TTC549 (cell line): ENCODE data around the gene SERHL2.
"Not testable (repeated sequence)": the region's sequence is repeated elsewhere in the genome, so short reads cannot be mapped to it uniquely, and the experiment has no call there.

Experiments used
- FAIRE-seq: peaks from 2 replicates; lab custom pipeline; 2012; peaks lifted over from hg19 to GRCh38; lab: Jason Lieb, UNC

Gene SERHL2

DNA sequence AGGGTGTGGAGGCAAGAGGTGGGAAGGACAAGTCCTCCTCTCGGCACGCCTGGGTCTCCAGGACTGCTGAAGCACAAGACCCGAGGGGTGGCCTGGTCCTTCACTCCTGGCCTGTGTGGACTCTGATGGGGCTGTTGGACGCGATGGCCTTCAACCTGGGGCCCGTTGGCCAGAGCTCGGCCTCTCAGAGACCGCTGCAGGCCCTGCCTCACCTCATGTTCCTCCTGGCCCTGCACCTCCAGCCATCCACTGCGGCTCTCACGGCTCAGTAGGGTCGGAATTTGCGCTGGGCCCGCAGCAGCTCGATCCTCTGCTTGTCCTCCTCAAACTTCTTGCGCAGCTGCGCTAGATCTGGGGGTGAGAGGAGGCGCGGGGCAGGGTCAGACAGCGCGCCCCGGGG is 20.7 kb downstream of the SERHL2 start:
- not testable (repeated sequence) for FAIRE-seq

DNA sequence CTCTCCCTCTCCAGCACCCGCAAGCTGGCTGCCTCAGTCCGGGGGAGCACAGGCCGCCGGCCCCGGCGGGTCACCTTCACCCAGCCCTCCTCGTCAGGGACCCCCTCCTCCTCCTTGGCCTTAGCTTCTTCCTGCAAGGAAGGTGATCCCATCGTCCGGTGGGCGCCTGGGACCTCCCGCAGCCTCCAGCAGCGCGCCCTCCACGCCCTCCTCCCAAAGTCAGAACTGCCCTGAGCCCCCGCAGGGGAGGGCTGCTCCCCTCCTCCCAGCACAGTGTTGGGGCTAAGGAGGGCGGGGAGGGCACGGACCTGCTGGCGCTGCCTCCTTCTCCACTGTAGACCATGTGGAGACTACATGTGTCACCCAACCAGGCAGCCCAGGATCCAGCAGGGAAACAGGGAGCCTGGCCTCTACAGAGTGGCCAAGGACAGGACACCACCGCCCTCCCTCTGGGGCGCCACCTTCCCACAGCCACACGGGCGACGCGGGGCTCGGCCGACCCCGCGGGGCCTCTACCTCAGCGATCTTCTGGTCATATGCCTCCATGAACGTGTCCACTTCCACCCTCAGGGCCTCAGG is 22.3 kb downstream of the SERHL2 start:
- not testable (repeated sequence) for FAIRE-seq

DNA sequence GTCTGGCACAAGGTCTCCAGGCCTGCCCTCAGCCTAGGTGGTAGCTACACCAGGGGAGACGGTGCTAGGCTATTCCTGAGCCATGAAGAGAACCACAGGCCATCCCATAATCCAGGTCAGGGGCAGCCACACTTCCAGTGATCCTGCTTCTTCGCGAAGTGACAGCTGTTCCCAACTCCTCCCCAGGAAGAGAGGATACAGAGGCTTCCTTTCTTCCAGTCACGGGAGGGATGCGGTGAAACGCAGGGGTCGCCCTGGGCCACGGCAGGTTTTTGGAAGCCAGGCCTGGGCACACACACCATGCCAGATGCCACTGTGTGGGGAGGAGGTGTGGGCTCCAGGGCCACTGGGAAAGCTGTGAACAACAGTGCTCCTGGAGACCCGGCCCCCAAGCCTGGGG is 23.4 kb downstream of the SERHL2 start:
- not testable (repeated sequence) for FAIRE-seq

DNA sequence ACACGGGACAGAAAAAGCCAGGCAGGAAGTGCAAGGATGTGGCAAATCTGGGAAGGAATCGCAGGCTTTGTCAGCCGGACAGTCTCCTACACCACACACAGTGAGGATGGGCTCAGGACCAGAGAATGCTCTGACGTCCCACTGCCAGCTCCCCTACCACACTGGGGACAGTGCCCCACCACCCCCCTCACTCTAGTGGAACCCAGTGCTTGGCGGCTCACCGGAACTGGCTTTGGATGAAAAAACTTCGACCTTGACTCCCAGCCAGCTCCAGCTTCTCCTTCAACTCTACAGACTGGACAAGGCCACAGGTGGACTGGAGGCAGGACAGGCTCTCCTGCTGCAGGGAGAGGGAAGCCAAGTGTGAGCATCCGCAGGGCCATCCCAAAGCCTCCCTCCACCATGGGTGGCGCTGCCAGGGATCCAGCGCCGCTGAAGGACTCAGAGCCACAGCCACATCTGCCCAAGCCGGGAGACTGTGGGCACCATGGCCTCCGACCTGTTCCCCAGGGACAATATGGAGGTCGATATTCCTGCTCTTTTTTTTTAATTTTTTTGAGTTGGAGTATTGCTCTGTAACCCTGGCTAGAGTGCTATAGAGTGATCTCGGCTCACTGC is 24.0 kb downstream of the SERHL2 start:
- no peak for FAIRE-seq

DNA sequence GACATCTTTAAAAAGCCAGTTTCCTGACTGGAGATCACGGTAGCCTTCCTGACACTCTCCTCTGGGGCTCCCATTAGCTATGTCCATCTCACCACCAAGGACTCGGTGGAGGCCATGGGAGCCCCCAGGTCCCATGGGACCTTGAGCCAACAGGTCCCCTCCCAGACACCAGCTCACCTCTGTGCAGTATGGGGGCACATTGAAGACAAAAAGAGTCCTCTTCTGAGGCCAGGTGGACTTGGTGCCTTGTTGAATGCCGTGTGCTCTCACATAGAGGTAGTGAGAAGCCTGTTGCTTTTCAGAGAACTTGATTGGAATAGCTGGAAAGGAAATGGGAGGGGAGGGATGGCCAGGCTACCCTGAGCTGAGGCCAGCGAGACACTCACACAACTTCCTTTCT is 26.3 kb downstream of the SERHL2 start:
- not testable (repeated sequence) for FAIRE-seq

DNA sequence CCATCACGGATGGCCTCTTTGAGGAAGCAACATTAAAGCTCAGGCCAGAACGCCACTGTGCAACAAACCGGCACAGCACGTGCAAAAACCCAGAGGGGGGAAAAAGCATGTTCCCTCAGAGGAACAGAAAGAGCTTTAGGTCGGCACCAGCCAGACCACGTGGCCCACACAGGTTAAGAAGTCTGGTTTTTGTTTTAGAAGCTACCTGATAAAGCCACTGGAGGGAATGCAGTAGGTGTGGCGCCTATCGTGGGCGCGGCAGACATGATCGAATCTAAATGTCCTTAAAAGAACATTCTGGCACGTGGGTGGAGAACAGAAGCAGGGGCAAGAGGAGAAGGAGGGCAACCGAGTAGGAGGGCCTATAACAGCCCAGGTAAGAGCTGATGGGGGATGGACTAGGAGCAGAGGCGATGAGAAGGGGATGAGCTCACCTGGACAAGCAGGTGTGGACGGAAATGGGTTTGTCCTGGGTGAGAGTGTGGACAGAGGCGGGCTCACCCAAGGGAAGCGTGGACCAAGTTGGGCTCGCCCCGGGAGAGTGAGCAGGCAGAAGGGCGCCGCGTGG is 27.5 kb downstream of the SERHL2 start:
- FAIRE-seq, result not testable (repeated sequence)

DNA sequence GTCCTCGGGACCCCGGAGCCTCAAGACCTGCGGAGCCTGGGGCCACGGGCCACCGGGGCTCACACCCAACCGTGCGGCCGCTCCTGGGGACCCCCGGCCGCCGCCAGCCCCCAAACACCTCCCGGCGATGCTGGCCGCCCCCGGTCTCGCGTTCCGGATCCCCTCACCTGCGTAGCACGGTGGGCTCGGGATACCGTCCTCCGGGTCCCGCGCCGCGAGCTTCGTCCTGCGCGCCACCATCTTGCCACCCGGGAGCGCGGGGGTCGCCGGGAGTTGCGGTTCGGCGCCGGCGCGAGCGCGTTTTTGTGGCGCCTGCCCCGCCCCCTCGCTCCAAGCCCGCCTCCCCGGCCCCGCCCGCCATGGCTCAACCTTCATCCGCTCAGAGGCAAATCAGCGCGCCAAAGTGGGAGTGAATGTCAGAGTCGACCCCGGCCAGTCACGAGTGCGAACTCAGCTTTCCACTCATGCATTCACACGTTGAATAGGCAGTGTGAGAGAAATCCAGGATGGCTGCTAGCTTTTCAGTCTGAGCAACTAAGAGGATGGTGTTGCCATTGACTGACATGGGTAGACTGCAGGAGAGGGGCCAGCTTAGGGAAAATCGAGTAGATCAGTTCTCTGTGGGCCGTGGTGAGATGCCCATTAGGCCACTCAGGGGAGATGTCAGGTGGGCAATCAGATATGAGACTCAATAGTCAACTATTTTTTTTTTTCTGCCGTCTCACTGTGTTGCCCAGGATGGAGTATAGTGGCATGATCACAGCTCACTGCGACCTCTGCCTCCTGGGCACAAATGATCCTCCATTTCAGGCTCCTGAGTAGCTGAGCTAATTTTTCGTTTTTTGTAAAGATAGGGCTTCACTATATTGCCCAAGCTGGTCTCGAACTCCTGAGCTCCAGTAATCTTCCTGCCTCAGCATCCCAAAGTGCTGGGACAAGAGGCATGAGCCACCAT is 28.3 kb downstream of the SERHL2 start:
- FAIRE-seq, result no peak

DNA sequence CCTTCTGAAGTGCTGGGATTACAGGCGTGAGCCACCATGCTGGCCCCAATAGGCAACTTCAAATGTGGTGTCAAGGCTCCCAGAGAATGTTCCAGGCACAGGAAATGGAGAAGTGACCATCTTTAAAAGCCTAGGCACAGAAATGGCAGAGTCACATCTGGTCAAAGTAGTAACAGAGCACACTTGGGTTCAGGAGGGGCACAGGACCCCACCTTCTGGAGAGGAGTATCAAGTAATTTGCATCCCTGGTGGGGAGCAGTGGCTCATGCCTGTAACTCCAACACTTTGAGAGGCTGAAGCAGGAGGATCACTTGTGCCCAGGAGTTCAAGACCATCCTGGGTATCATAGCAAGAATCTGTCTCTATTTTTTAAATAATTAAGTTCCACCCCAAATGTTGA is 29.2 kb downstream of the SERHL2 start:
- no peak for FAIRE-seq

DNA sequence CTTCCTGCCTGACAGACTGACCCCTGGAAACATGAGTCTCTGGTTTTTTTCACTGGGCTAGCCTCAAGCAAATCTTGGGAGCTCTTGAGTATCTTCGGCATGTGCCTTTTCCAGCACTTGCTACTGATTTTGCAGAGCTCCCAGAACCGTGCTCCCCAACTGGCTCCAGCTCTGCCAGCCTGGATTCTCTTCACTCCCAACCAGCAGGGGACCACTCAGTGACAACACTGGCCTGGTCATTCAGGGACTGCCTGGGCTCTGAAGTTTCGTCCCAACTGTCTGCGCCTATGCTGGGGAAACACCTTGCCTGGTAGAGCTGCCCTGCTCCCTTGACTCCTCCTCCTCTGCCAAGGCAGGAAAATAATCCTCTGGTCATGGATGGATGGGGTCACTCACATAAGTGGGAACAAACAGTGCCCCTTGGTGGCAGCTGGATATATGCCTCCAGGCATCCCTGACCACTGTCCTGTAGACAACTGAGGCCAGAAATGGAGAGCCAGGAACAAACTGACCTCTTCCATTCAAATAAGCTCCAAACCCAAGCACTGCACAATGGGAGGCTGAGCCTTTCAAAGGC is 30.7 kb downstream of the SERHL2 start:
- FAIRE-seq, result no peak

DNA sequence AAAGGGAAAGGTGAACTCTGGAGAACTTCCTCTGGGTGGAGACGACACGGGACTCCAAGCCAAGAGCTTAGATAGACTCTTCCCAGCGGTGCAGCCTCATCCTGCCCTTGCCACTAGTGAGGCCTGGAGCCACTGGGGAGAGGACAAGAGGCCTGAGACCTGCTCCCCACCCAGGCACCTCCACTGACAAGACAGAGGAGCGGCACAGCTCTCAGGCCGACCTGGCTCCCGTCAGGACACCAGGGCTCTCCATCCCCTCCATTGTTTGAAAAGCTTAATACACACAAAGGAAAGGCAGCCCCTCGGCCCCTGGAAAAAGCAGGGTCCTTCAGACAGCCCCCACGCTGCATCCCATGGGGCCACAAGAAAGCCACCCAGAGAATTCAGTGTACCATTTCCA is 31.3 kb downstream of the SERHL2 start:
- FAIRE-seq, result no peak

DNA sequence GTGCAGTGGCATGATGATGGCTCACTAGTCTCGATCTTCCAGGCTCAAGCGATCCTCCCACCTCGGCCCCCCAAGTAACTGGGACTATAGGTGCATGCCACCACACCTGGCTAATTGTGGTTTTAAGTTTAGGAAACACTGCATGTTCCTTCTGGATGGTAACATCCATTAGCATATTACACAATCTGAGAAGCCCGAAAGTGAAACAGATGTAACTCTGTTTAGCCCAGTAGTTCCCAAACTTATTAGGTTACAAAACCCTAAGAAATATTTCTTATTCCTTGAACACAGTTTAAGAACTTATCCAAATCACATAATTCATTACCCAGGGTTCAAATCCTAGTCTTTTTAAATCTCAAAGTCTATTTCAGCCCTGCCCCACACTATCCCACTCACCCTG is 32.6 kb downstream of the SERHL2 start:
- no peak for FAIRE-seq

DNA sequence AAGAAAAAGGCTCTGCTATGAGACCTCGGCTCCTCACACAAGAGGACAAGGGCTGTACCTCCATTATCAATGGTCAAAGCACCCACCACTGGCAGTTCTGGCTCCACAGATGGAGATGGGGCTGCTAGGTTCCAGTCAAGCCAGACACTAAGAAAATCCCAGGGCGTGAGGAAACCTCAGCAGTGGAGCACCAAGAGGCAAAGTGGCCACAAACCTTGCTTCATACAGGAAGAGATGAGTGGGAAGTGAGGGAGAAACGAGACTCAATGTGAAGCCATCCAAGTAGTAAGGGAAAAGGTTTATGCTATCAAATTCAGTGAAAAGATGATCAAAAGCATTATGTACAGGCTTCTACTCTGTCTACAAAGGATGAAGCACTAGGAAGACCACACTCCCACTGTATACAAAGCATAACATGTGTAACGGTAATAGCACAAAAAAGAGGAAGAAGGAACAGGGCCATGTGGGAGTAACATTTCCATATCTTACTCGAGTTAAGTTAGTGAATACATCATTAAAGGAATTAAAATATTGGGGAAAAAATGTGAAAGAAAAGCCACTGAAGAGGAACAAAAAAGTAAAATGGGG is 33.9 kb downstream of the SERHL2 start:
- FAIRE-seq, result no peak

DNA sequence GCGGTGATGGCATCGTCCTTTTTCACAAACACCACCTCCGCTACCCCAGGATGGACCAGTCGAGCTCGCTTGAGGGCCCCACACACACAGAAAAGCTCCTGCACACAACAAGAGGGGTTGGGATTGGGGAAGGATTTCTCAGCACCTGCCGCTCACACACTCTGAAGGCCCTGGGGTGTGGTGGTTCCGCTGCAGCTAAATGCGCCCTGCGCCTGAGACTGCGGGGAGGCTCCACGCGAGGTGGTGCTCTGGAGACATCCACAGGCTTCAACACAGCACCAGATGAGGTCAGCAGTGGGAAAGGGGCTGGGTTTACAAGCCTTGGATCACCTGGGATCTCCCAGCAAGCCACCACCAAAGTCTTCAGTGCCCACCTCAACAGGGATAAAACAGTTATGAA is 38.2 kb downstream of the SERHL2 start:
- FAIRE-seq, result no peak

DNA sequence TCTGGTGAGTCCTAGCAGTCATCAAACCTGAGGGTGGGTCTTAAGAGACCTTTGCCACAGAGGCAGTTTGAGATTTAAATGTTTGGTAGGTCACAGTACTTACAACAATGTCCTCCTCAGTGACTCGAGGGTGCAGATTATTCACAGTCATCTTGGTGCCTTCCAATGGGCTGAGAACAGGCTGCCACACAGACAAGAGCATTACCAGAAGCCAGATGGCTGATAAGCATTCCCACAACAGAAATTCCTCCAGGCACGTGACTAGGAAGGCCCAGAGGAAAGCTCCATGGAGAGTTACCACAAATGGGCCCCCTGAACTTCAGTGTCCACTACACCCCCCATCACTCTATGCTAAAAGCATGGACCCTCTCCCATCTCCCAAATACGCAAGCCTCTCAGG is 41.7 kb downstream of the SERHL2 start:
- no peak for FAIRE-seq

DNA sequence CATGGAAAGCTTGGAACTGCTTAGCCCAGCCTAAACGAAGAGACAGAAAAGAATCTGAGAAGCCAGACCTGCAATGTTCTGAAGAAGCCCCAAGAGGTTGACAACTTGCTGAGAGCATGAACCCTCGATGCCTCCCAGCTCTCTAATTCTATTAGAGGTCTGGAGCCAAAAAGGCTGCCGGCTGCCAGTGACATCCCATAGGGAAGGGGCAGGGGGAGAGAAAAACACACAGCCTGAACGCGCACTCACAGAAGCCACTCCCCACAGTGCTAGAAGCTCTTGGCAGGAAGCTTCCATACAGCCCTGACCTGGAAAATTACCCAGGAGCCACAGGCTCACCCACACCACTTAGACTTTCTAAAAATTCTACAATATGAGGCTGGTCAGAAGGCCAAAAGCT is 42.6 kb downstream of the SERHL2 start:
- FAIRE-seq, result no peak

DNA sequence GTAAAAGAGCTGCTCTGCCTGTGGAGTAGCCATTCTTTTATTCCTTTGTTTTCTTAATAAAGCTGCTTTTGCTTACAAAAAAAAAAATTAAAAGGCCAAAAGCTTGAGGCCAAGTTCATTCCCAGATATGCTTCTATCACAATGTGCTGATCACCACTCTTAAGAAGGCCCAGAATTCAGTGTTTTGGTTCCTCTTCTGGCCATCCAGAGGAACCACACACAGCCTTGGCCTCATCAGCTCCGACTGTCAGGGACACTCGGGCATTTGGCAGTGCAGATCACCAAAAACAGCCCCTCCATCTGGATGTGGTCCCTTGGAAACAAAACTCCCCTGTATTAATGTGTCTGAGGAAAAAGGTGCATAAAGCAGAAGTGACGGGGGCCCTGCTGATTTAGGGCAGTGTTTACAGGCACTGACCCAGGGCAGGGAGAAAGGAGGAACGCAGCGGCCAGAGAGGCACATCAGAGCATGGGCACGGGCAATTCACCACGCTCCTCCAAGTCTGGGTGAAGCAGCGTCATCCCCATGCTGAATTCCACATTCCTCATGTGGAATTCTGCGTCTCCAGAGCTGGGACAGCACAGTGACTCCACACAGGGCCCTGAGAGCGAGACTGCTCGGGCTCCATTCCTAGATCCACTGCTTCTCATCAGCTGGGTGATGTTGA is 43.2 kb downstream of the SERHL2 start:
- FAIRE-seq, result no peak

DNA sequence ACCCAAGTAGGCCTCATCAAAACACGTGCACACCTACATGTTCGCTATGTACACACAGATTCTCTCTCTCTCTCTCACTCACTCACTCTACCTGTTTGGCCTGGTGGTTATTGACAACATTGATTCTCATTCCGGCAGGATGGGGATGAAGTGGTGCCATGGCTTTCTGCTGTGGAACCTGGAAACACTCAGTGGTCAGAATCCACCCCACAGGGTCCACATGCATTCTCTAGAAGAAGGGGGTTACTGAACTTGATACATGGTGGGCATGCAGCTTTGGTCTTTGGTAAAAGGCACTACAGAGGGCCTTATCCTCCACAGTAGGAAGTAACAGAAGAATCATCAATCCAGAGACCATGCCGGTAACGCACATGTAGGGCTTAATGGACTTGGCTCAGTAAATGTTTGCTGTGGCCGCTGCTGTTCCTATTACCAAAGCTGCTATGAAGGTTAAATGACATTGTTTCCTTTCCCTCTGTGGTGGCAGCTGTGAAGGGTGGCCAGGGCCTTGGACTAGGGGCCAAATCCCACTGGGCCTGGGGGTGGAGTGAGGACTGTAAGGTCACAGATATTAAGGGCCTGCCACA is 48.2 kb downstream of the SERHL2 start:
- FAIRE-seq, result no peak

DNA sequence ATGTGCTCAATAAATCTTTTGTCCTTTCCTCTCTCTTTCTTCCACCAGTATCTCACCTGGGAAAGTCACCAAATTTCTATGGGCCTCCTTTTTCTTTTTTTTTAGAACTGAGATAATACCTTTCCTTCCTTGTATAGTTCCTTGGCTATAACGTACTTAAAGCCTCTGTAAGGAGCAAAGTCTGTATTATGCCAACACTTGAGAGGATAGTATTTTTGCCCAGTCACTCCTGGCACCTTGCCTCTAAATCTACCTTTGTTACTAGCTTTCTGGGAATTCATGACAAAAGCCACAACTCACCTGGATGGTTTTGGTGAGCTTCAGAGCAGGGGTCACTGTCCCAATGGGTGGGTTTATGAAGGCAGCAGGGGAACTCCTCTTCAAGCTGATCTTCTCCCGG is 48.7 kb downstream of the SERHL2 start:
- FAIRE-seq, result no peak

DNA sequence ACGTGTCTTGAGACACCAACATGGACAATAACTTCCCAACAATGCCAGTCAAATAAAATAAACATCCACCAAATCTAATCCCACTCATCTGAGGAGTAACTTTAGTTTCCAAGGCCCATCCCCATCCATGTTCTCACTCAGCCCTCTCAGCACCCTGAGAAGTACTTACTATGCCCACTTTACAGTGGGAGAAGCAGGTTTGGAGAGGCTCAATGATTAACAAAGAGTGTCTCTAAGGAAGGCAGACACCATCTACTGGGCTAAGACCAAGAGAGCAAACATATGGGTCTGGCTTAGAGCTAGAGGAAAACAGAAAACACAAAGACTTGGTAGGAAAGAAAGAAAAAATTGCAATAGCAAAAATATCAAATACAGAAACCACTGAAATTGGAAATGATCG is 49.7 kb downstream of the SERHL2 start:
- FAIRE-seq, result no peak

DNA sequence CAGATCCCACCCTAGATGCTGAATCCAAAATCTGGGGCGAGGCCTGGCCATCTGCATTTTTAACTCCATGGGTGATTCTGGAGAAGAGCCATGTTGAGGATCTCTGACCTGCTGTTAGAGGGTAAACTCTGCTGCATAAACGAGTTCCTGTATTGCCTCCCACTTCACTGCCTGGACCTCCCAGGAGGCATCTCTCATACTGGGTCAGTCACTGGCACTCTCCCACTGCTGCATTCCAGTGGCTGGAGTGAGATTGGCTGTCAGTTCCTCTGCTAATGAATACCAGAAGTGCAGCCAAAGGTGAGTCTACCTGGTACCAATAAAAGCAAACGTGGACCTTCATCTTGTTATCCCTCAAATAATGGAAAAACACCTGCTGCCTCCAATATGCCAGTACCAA is 50.6 kb downstream of the SERHL2 start:
- no peak for FAIRE-seq

DNA sequence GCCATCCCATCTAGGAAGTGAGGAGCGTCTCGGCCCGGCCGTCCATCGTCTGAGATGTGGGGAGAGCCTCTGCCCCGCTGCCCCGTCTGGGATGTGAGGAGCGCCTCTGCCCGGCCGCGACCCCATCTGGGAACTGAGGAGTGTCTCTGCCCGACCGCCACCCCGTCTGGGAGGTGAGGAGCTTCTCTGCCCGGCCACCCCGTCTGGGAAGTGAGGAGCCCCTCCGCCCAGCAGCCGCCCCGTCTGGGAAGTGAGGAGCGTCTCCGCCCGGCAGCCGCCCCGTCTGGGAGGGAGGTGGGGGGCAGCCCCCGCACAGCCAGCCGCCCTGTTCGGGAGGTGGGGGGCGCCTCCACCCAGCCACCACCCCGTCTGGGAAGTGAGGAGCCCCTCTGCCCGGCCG is 53.9 kb downstream of the SERHL2 start:
- FAIRE-seq, result not testable (repeated sequence)
